Kasumi-1 (cell line): ENCODE data around the gene IZUMO4.
"Not testable (repeated sequence)": the region's sequence is repeated elsewhere in the genome, so short reads cannot be mapped to it uniquely, and the experiment has no call there.

Experiments
- DNase-seq, 2 experiments: peaks; one replicate each; lab custom pipeline; 2025; lab: John Stamatoyannopoulos, UW

The IZUMO4 gene

GRCh38 chr19:2081873-2082810 lies 14.6 kb upstream of the IZUMO4 start:
- DNase-seq: peak in 1 of 2 experiments; percentile 18

GRCh38 chr19:2083174-2083854 lies 13.4 kb upstream of the IZUMO4 start:
- peak; percentile 50 to 56 for DNase-seq

GRCh38 chr19:2084993-2085720 lies 11.6 kb upstream of the IZUMO4 start:
- DNase-seq: peak; percentile 99

- not testable (repeated sequence) for DNase-seq
Observed at GRCh38 chr19:2086695-2087620, 9.8 kb upstream of the IZUMO4 start.

GRCh38 chr19:2087621-2088100 lies 9.1 kb upstream of the IZUMO4 start:
- peak; percentile 42 to 72 for DNase-seq

GRCh38 chr19:2089001-2089711 lies 7.6 kb upstream of the IZUMO4 start:
- no peak for DNase-seq

GRCh38 chr19:2089727-2090053 lies 7.0 kb upstream of the IZUMO4 start:
- DNase-seq: no peak

GRCh38 chr19:2091926-2092525 lies 4.7 kb upstream of the IZUMO4 start:
- DNase-seq: not testable (repeated sequence)

GRCh38 chr19:2096034-2096479 lies 658 bp upstream of the IZUMO4 start, which contains the start of gene MOB3A:
Gene MOB3A, minus strand, starts transcription at chr19:2096326. Its CDS starts 17,766 bp downstream, at chr19:2078560.
- peak; percentile 75 to 80 for DNase-seq

- no peak for DNase-seq
Observed at GRCh38 chr19:2097203-2097885, 629 bp downstream of the IZUMO4 start.

GRCh38 chr19:2097886-2098327 lies 1.2 kb downstream of the IZUMO4 start:
- no peak for DNase-seq

GRCh38 chr19:2099054-2099501 lies 2.4 kb downstream of the IZUMO4 start:
- DNase-seq: no peak

- no peak for DNase-seq
Observed at GRCh38 chr19:2099937-2100718, 3.4 kb downstream of the IZUMO4 start.

- no peak for DNase-seq
Observed at GRCh38 chr19:2100719-2101061, 4.0 kb downstream of the IZUMO4 start.

GRCh38 chr19:2101417-2102335 lies 5.0 kb downstream of the IZUMO4 start:
- no peak for DNase-seq

- no peak for DNase-seq
Observed at GRCh38 chr19:2103045-2103707, 6.5 kb downstream of the IZUMO4 start.
